Endothelial cell of umbilical vein (primary cell): ENCODE results near the gene ATPAF1. TPM values are rescaled to one million over a fixed set of nuclear protein-coding genes. Genes with fewer than 3 reads are reported as not detected.
"Not testable (repeated sequence)": the region's sequence is repeated elsewhere in the genome, so short reads cannot be mapped to it uniquely, and the experiment has no call there.

Experiments used
- BruUV-seq: library from RNA; stranded (reverse); fragments of 400-500 nt; replicated peaks from 2 replicates; lab custom pipeline; 2021; lab: Mats Ljungman, UMichigan
- CTCF ChIA-PET: fragments of 300-600, 350-600 bp; sonication (Branson Sonifier 250); formaldehyde crosslinking; loops from one replicate; lab custom pipeline; 2021; ENCODE audit warnings: antibody characterized with exemption, inconsistent platforms; lab: Charles Lee
- POLR2A ChIA-PET: fragments of 300-600, 350-600 bp; sonication (Branson Sonifier 250); formaldehyde crosslinking; loops from one replicate; lab custom pipeline; 2021; ENCODE audit warnings: antibody characterized with exemption, inconsistent platforms; lab: Charles Lee
- DNase-seq: peaks from one replicate; pipeline ENCODE4 v3.0.0-alpha.2; 2011; ENCODE audit warnings: low read depth, low spot score
- FAIRE-seq: peaks from 2 replicates; lab custom pipeline; 2011; peaks lifted over from hg19 to GRCh38; lab: Jason Lieb, UNC
- H2AFZ ChIP-seq: 2 replicates; pipeline ENCODE4 v1.6.0; 2012; ENCODE audit warnings: low read depth, low read length, control low read depth, inconsistent platforms
- H3K27ac ChIP-seq: 2 replicates; pipeline ENCODE4 v1.5.1; 2011; ENCODE audit warnings: low read depth, mild to moderate bottlenecking, control low read depth, low read length, moderate library complexity; ENCODE audit not compliant: insufficient read depth
- H3K27me3 ChIP-seq, 2 experiments: 2 replicates each; pipeline versions ENCODE4 v1.6.0 to v1.6.1; 2011; ENCODE audit warnings: low read length in 2 of 2, mixed read lengths in 1 of 2; ENCODE audit not compliant: control insufficient read depth in 2 of 2, insufficient read depth in 2 of 2
- H3K36me3 ChIP-seq, 2 experiments: 2 replicates in 1 of 2; 3 replicates in 1 of 2; pipeline ENCODE4 v1.5.1; 2011; ENCODE audit warnings: low read length in 2 of 2, mild to moderate bottlenecking in 1 of 2, moderate library complexity in 1 of 2; ENCODE audit not compliant: control insufficient read depth in 2 of 2, insufficient read depth in 2 of 2; ENCODE audit errors: extremely low read depth in 1 of 2
- H3K4me1 ChIP-seq: 3 replicates; pipeline ENCODE4 v1.5.1; 2011; ENCODE audit warnings: mild to moderate bottlenecking, low read length; ENCODE audit not compliant: control insufficient read depth, insufficient read depth; ENCODE audit errors: extremely low read depth
- H3K4me2 ChIP-seq: 2 replicates; pipeline ENCODE4 v1.6.1; 2011; ENCODE audit warnings: low read length, control low read depth, mixed read lengths; ENCODE audit not compliant: insufficient read depth
- H3K4me3 ChIP-seq, 3 experiments: fragments of 200-600 bp in 1 of 3; sonication (generic), shearing (Covaris generic) in 1 of 3; replicated peaks in 1 of 3; 2 replicates each; pipeline ENCODE4 v1.5.1; 2011 to 2016; ENCODE audit warnings: control low read depth in 3 of 3, low read length in 3 of 3, mild to moderate bottlenecking in 2 of 3, inconsistent platforms in 1 of 3, low read depth in 1 of 3, moderate library complexity in 1 of 3; ENCODE audit not compliant: insufficient read depth in 1 of 3
- H3K79me2 ChIP-seq: 2 replicates; pipeline ENCODE4 v1.6.0; 2012; ENCODE audit warnings: low read length, inconsistent platforms; ENCODE audit not compliant: control insufficient read depth, insufficient read depth
- H3K9ac ChIP-seq: replicated peaks from 2 replicates; pipeline ENCODE3; 2011; ENCODE audit warnings: low read length, control low read depth; ENCODE audit not compliant: insufficient read depth; ENCODE audit errors: extremely low read depth
- H3K9me1 ChIP-seq: replicated peaks from 3 replicates; pipeline ENCODE4 v1.6.0; 2011; ENCODE audit warnings: mild to moderate bottlenecking, low read length; ENCODE audit not compliant: control insufficient read depth, insufficient read depth; ENCODE audit errors: extremely low read depth
- H3K9me3 ChIP-seq: replicated peaks from 2 replicates; pipeline ENCODE4 v1.5.1; 2012; ENCODE audit warnings: low read length, inconsistent platforms; ENCODE audit not compliant: control insufficient read depth, insufficient read depth
- H4K20me1 ChIP-seq: replicated peaks from 2 replicates; pipeline ENCODE3; 2011; ENCODE audit warnings: mild to moderate bottlenecking, low read length; ENCODE audit not compliant: control insufficient read depth, insufficient read depth; ENCODE audit errors: extremely low read depth
- EZH2 ChIP-seq: IDR thresholded peaks from 2 replicates; pipeline ENCODE4 v1.6.1; 2012; ENCODE audit warnings: borderline replicate concordance, low read depth, mild to moderate bottlenecking, moderate library complexity, low read length, inconsistent platforms; ENCODE audit not compliant: severe bottlenecking
- GATA2 ChIP-seq: IDR thresholded peaks from 2 replicates; pipeline ENCODE4 v1.7.0; 2011; ENCODE audit warnings: low read depth, mild to moderate bottlenecking, moderate library complexity, mixed read lengths, low read length; ENCODE audit not compliant: insufficient read length, insufficient read depth
- dilution Hi-C: fragments of 300-500 bp; cut with MboI; formaldehyde crosslinking; loops from one replicate; pipeline ENCODE4 v1.15.0; 2019; ENCODE audit warnings: low sequenced_read_pairs; ENCODE audit not compliant: extremely low pct_ligation_motif_present
- intact Hi-C: fragments of 100-400 bp; cut with micrococcal nuclease; formaldehyde crosslinking; loops from one replicate; pipeline ENCODE4 v1.10.0; 2022
- polyA plus RNA-seq, 4 experiments: library from polyadenylated mRNA; depleted of rRNA in 3 of 4; stranded (reverse) in 3 of 4; unstranded in 1 of 4; fragments of >200 nt; gene quantifications; 2 replicates each; pipeline versions ENCODE4 v1.2.1 to v1.2.3, GENCODE V29; 2011 to 2012; ENCODE audit warnings: missing spikeins in 1 of 4
- total RNA-seq: library from RNA; stranded (reverse); gene quantifications from 2 replicates; pipeline ENCODE4 v1.2.3, GENCODE V29; 2021

The ATPAF1 gene
- total and polyA plus RNA-seq, 2 donors (not counting 3 experiments of a cell fraction or from before 2014, with no cell fraction given): 28.3 to 29.6 TPM

DNA sequence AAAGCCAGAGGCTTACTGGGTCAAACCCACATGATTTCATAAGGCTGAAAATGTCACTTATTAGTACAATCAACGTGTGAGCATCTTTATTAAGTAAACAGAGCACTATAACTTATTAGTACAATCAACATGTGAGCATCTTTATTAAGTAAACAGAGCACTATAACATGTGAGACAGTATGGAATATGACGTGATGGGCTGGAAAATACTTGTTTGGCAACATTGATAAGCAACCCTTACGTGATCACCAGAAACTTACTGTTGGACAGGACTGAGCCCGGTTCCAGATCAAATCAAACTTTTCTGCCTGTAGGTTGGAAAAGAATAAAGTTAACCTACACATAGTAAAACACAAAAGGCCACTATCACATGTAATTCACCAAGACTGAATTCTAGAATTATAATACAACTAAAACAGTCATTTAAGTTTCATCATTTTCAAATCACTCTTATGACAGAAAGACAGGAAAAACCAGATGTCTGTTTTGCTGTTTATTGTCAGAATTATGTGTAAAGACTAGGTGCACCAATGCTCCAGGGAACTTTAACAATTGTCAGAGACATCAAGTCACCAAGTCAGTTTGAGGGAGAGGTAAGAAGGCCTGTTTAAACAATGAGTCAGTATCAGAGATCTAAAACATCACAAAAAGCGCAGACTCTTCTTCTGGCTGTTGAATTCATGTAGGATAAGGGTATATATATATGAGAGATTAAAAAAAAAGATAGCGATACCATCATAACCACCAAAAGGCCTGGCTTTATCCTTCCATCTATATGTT lies 15.7 kb downstream of the ATPAF1 start:
- no peaks in the 10 kb centered on the region for H3K9me3 ChIP-seq
- no peaks in the 10 kb centered on the region for H3K79me2 ChIP-seq
- H3K36me3 ChIP-seq: peaks cover 6 to 8% of the 10 kb centered on the region in 2 experiments
- BruUV-seq: no TSS peak
- ChIA-PET CTCF (interaction anchor here (1.1 to 1.3 kb wide), 2 partner anchors 10 to 23 kb away, joined by 3 to 6 read pairs; no protein-coding TSS in a partner anchor), POLR2A (no interaction called here)
- H3K4me3 ChIP-seq: no peak overlapping the region
- no peak overlapping the region for H3K27ac ChIP-seq
- H3K27me3 ChIP-seq: no peaks in the 10 kb centered on the region
- intact Hi-C loops (no loop called here), dilution Hi-C loops (no loop called here)
- H3K9ac ChIP-seq: no peak overlapping the region
- no peak overlapping the region for H3K4me2 ChIP-seq
- no peaks in the 10 kb centered on the region for H4K20me1 ChIP-seq
- TF ChIP-seq EZH2 (no peak), GATA2 (no peak)
- DNase-seq (no peak), FAIRE-seq (no peak)
- no peaks in the 10 kb centered on the region for H3K4me1 ChIP-seq
- no peak overlapping the region for H2AFZ ChIP-seq
- H3K9me1 ChIP-seq: no peaks in the 10 kb centered on the region

DNA sequence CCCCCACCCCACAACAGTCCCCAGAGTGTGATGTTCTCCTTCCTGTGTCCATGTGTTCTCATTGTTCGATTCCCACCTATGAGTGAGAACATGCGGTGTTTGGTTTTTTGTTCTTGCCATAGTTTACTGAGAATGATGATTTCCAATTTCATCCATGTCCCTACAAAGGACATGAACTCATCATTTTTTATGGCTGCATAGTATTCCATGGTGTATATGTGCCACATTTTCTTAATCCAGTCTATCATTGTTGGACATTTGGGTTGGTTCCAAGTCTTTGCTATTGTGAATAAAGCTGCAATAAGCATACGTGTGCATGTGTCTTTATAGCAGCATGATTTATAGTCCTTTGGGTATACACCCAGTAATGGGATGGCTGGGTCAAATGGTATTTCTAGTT lies 17.0 kb downstream of the ATPAF1 start:
- intact Hi-C loops, H3K9me3 ChIP-seq, H3K79me2 ChIP-seq, H3K4me3 ChIP-seq, H4K20me1 ChIP-seq, DNase-seq, H3K9me1 ChIP-seq, CTCF ChIA-PET, H3K27me3 ChIP-seq, H3K4me1 ChIP-seq, FAIRE-seq, H3K4me2 ChIP-seq, dilution Hi-C loops, H3K36me3 ChIP-seq, H3K27ac ChIP-seq, H2AFZ ChIP-seq, BruUV-seq, H3K9ac ChIP-seq: not testable (repeated sequence)
- POLR2A ChIA-PET: interaction anchor here (0.6 kb wide), 1 partner anchor 22 kb away, joined by 4 read pairs; no protein-coding TSS in a partner anchor
